ENCODE results near the gene GPR176. TPM values are rescaled to one million over a fixed set of nuclear protein-coding genes. Genes with fewer than 3 reads are reported as not detected.

Gene GPR176
- total and polyA plus RNA-seq, 2 donors from 2014 or later: 2.9 to 7.6 TPM

- H3K27ac ChIP-seq (ENCODE audit: low read depth in 2 of 2, low read length in 2 of 2): no peak overlapping the region
- H3K4me3 ChIP-seq (ENCODE audit: low read length in 3 of 3): no peak overlapping the region
- H3K9ac ChIP-seq (ENCODE audit: low read length in 3 of 3): no peak overlapping the region
- no peak for TF ChIP-seq CTCF (IDR thresholded peaks at IDR 0.05; ENCODE audit: borderline replicate concordance, extremely low read depth, insufficient read depth)
- FAIRE-seq: no peak
- no peaks in the 10 kb centered on the region for H3K36me3 ChIP-seq (ENCODE audit: control insufficient read depth in 2 of 3, insufficient read depth in 3 of 3, low read length in 3 of 3)
- intact Hi-C loops (cut with DNase I): no loop called here
- H3K4me1 ChIP-seq (ENCODE audit: control insufficient read depth in 2 of 3, insufficient read depth in 2 of 3, low read depth in 1 of 3, low read length in 3 of 3): no peaks in the 10 kb centered on the region
- H3K9me3 ChIP-seq (ENCODE audit: control insufficient read depth in 2 of 3, insufficient read depth in 1 of 3, low read length in 3 of 3): no peaks in the 10 kb centered on the region
- no peak for DNase-seq
- no peaks in the 10 kb centered on the region for H3K27me3 ChIP-seq (ENCODE audit: control insufficient read depth, insufficient read depth, low read length)
Measured at GRCh38 chr15:39808909-39809308, 111.2 kb downstream of the GPR176 start.

GRCh38 chr15:39807791-39808190 lies 112.3 kb downstream of the GPR176 start:
- Histone ChIP-seq H3K27me3 (ENCODE audit: control insufficient read depth, insufficient read depth, low read length) (no peaks in the 10 kb centered on the region), H3K9me3 (ENCODE audit: control insufficient read depth in 2 of 3, insufficient read depth in 1 of 3, low read length in 3 of 3) (no peaks in the 10 kb centered on the region), H3K4me1 (ENCODE audit: control insufficient read depth in 2 of 3, insufficient read depth in 2 of 3, low read depth in 1 of 3, low read length in 3 of 3) (no peaks in the 10 kb centered on the region), H3K9ac (ENCODE audit: low read length in 3 of 3) (no peak overlapping the region), H3K36me3 (ENCODE audit: control insufficient read depth in 2 of 3, insufficient read depth in 3 of 3, low read length in 3 of 3) (no peaks in the 10 kb centered on the region), H3K27ac (ENCODE audit: low read depth in 2 of 2, low read length in 2 of 2) (no peak overlapping the region), H3K4me3 (ENCODE audit: low read length in 3 of 3) (no peak overlapping the region)
- no peak for DNase-seq
- no peak for FAIRE-seq
- TF ChIP-seq CTCF (IDR thresholded peaks at IDR 0.05; ENCODE audit: borderline replicate concordance, extremely low read depth, insufficient read depth): no peak
- intact Hi-C loops (cut with DNase I): no loop called here

GRCh38 chr15:39804026-39804425 lies 116.0 kb downstream of the GPR176 start:
- FAIRE-seq: no peak
- intact Hi-C loops (cut with DNase I): no loop called here
- peaks cover 0 to 2% (median 0%) of the 10 kb centered on the region in 3 donors for H3K36me3 ChIP-seq (ENCODE audit: control insufficient read depth in 2 of 3, insufficient read depth in 3 of 3, low read length in 3 of 3)

More at GRCh38 chr15:39804026-39804425, 116.0 kb downstream of the GPR176 start:
- no peak for TF ChIP-seq CTCF (IDR thresholded peaks at IDR 0.05; ENCODE audit: borderline replicate concordance, extremely low read depth, insufficient read depth)
- Histone ChIP-seq H3K4me3 (ENCODE audit: low read length in 3 of 3) (no peak overlapping the region), H3K9me3 (ENCODE audit: control insufficient read depth in 2 of 3, insufficient read depth in 1 of 3, low read length in 3 of 3) (no peaks in the 10 kb centered on the region), H3K4me1 (ENCODE audit: control insufficient read depth in 2 of 3, insufficient read depth in 2 of 3, low read depth in 1 of 3, low read length in 3 of 3) (no peaks in the 10 kb centered on the region), H3K27ac (ENCODE audit: low read depth in 2 of 2, low read length in 2 of 2) (no peak overlapping the region), H3K9ac (ENCODE audit: low read length in 3 of 3) (no peak overlapping the region), H3K27me3 (ENCODE audit: control insufficient read depth, insufficient read depth, low read length) (no peaks in the 10 kb centered on the region)
- no peak for DNase-seq

Measured in kidney (tissue), 14 donors.